ENCODE measurements around the gene MEIOC.
A peak's percentile ranks its signal among the peaks of the same experiment; 100 is the strongest.
"Not testable (repeated sequence)": the region's sequence is repeated elsewhere in the genome, so short reads cannot be mapped to it uniquely, and the experiment has no call there.

MEIOC gene

GRCh38 chr17:44655983-44656710 lies at the start of gene MEIOC:
Gene MEIOC, plus strand, starts transcription at chr17:44656468. Its CDS starts 146 bp downstream, at chr17:44656614.
- peak; percentile 68 for ATAC-seq
- peak; percentile 40 for DNase-seq

GRCh38 chr17:44606658-44607057 lies 49.6 kb upstream of the MEIOC start:
- DNase-seq (no peak), ATAC-seq (no peak)

- ATAC-seq: no peak
- no peak for DNase-seq
Measured at GRCh38 chr17:44607836-44608690, 48.2 kb upstream of the MEIOC start.

- peak; percentile 42 for ATAC-seq
Measured at GRCh38 chr17:44608727-44609435, 47.4 kb upstream of the MEIOC start.

GRCh38 chr17:44610331-44610730 lies 45.9 kb upstream of the MEIOC start:
- DNase-seq (no peak), ATAC-seq (no peak)

More at GRCh38 chr17:44608727-44609435, 47.4 kb upstream of the MEIOC start:
- no peak for DNase-seq

GRCh38 chr17:44610871-44611270 lies 45.4 kb upstream of the MEIOC start:
- DNase-seq (no peak), ATAC-seq (no peak)

- DNase-seq: no peak
- ATAC-seq: no peak
Measured at GRCh38 chr17:44614862-44615261, 41.4 kb upstream of the MEIOC start.

- not testable (repeated sequence) for DNase-seq, ATAC-seq
Measured at GRCh38 chr17:44618652-44619051, 37.6 kb upstream of the MEIOC start.

GRCh38 chr17:44623070-44623725 lies 33.1 kb upstream of the MEIOC start:
- ATAC-seq (no peak), DNase-seq (no peak)

GRCh38 chr17:44627513-44628242 lies 28.6 kb upstream of the MEIOC start:
- ATAC-seq: no peak
- no peak for DNase-seq

GRCh38 chr17:44628243-44629188 lies 27.8 kb upstream of the MEIOC start:
- DNase-seq (no peak), ATAC-seq (peak; percentile 35)

- ATAC-seq: no peak
- no peak for DNase-seq
Measured at GRCh38 chr17:44629314-44629713, 27.0 kb upstream of the MEIOC start.

- ATAC-seq (no peak), DNase-seq (no peak)
Measured at GRCh38 chr17:44630703-44631102, 25.6 kb upstream of the MEIOC start.

- ATAC-seq: no peak
Measured at GRCh38 chr17:44633998-44634397, 22.3 kb upstream of the MEIOC start.

GRCh38 chr17:44634401-44634800 lies 21.9 kb upstream of the MEIOC start:
- not testable (repeated sequence) for DNase-seq, ATAC-seq

More at GRCh38 chr17:44633998-44634397, 22.3 kb upstream of the MEIOC start:
- DNase-seq: no peak

GRCh38 chr17:44636562-44636961 lies 19.7 kb upstream of the MEIOC start:
- no peak for DNase-seq
- no peak for ATAC-seq

GRCh38 chr17:44637066-44637465 lies 19.2 kb upstream of the MEIOC start:
- no peak for ATAC-seq
- DNase-seq: no peak

- DNase-seq (no peak), ATAC-seq (no peak)
Measured at GRCh38 chr17:44642834-44643233, 13.4 kb upstream of the MEIOC start.

GRCh38 chr17:44645341-44645740 lies 10.9 kb upstream of the MEIOC start:
- ATAC-seq: no peak
- DNase-seq: no peak

GRCh38 chr17:44646280-44646679 lies 10.0 kb upstream of the MEIOC start:
- ATAC-seq: no peak
- DNase-seq: no peak

Measured in stimulated activated naive CD8-positive, alpha-beta T cell treated with anti-CD3 and anti-CD28 coated beads, Interleukin-15, Interleukin-2, amounts not matched to agents 100 U/mL and 50 U/mL, for 24 hours (primary cell).